Breast epithelium (tissue), 4 donors: Measurements from ENCODE around the gene PPP1R36. TPM values are rescaled to one million over a fixed set of nuclear protein-coding genes. Genes with fewer than 3 reads are reported as not detected.

Source experiments
- DNase-seq, 2 donors: peaks; one replicate each; pipeline ENCODE4 v3.0.0-alpha.2; 2019; ENCODE audit warnings: low spot score in 2 of 2
- H3K27ac ChIP-seq, 2 donors: fragments of 200-600 bp; sonication (generic) in 1 of 2; one replicate each; pipeline ENCODE4 v1.5.1; 2016 to 2019; ENCODE audit warnings: mild to moderate bottlenecking in 1 of 2
- H3K27me3 ChIP-seq, 2 donors: fragments of 200-600 bp; sonication (generic) in 1 of 2; one replicate each; pipeline versions ENCODE4 v1.5.1 to v1.6.0; 2017 to 2019; ENCODE audit warnings: control low read depth in 1 of 2, mild to moderate bottlenecking in 1 of 2
- H3K36me3 ChIP-seq: fragments of 200-600 bp; one replicate; pipeline ENCODE4 v1.5.1; 2019
- H3K4me1 ChIP-seq, 2 donors: fragments of 200-600 bp; sonication (generic); one replicate each; pipeline ENCODE4 v1.5.1; 2016 to 2019; ENCODE audit warnings: control low read depth in 1 of 2
- H3K4me3 ChIP-seq, 3 donors: fragments of 200-600 bp; sonication (generic); 1 replicate in 2 of 3; 2 replicates in 1 of 3; pipeline ENCODE4 v1.5.1; 2016 to 2019; ENCODE audit warnings: mild to moderate bottlenecking in 3 of 3, moderate library complexity in 2 of 3
- H3K9me3 ChIP-seq, 2 donors: fragments of 200-600 bp; sonication (generic) in 1 of 2; one replicate each; pipeline ENCODE4 v1.5.1; 2016 to 2019; ENCODE audit warnings: control low read depth in 1 of 2
- CTCF ChIP-seq, 3 donors: fragments of 450-650 bp; IDR thresholded peaks; one replicate each; pipeline ENCODE4 v1.5.1; 2016 to 2017; ENCODE audit warnings: antibody characterized with exemption in 3 of 3, mild to moderate bottlenecking in 3 of 3, moderate library complexity in 3 of 3
- POLR2A ChIP-seq: fragments of 450-650 bp; IDR thresholded peaks from one replicate; pipeline ENCODE4 v1.6.1; 2016; ENCODE audit warnings: antibody characterized with exemption, mild to moderate bottlenecking, moderate library complexity
- POLR2AphosphoS5 ChIP-seq, 3 donors: sonication (generic); formaldehyde crosslinking; IDR thresholded peaks; one replicate each; pipeline ENCODE4 v1.6.1; 2017; ENCODE audit warnings: antibody characterized with exemption in 3 of 3
- intact Hi-C: fragments of 100-400 bp; cut with DNase I; formaldehyde crosslinking; loops from one replicate; pipeline ENCODE4 v1.15.1; 2023; ENCODE audit warnings: low total_unique reads
- total RNA-seq, 3 donors: library from RNA; depleted of rRNA; stranded (reverse); fragments of >200 nt; gene quantifications; one replicate each; pipeline ENCODE4 v1.1.0, GENCODE V29; 2016

PPP1R36 gene
- total RNA-seq, 3 donors from 2014 or later = 2.3 to 6.4 (median 3.4) TPM

GRCh38 chr14:64502887-64503433, 46.8 kb upstream of the PPP1R36 start:
- Histone ChIP-seq H3K27me3 (no peaks in the 10 kb centered on the region), H3K27ac (peak overlapping the region; percentile 98 to 99), H3K36me3 (no peaks in the 10 kb centered on the region), H3K9me3 (no peaks in the 10 kb centered on the region), H3K4me1 (peaks cover 0 to 22% of the 10 kb centered on the region in 2 donors), H3K4me3 (peak overlapping the region; percentile 69 to 79 (median 73))
- peak in 1 of 2 donors; percentile 57 for DNase-seq
- no peak for TF ChIP-seq CTCF (IDR thresholded peaks at IDR 0.05)
- TF ChIP-seq POLR2AphosphoS5 (IDR thresholded peaks at IDR 0.05) = no peak
- no peak for TF ChIP-seq POLR2A
- intact Hi-C loops = no loop called here

- Histone ChIP-seq H3K36me3 (no peaks in the 10 kb centered on the region), H3K9me3 (no peaks in the 10 kb centered on the region), H3K4me3 (peak within 1 kb of the TSS; percentile 69 to 79 (median 73)), H3K4me1 (peaks cover 0 to 22% of the 10 kb centered on the region in 2 donors), H3K27me3 (no peaks in the 10 kb centered on the region), H3K27ac (peak within 1 kb of the TSS; percentile 98 to 99)
- peak; percentile 85 to 88 for DNase-seq
- intact Hi-C loops = loop anchor here (1.0 kb wide), 1 partner anchor 142 kb away; no protein-coding TSS in a partner anchor
- TF ChIP-seq CTCF (IDR thresholded peaks at IDR 0.05) = no peak
- TF ChIP-seq POLR2A = peak; percentile 66
- TF ChIP-seq POLR2AphosphoS5 (IDR thresholded peaks at IDR 0.05) = peak; percentile 20 to 84 (median 80)
Observed at GRCh38 chr14:64503434-64504309, 46.1 kb upstream of the PPP1R36 start, which contains the start of gene ZBTB25. ZBTB25 (minus strand) TSS chr14:64503838; CDS start chr14:64490533, 13,305 bp downstream.

- no peaks in the 10 kb centered on the region for H3K9me3 ChIP-seq
- intact Hi-C loops = loop anchor here (1.0 kb wide), 1 partner anchor 141 kb away; no protein-coding TSS in a partner anchor
- H3K36me3 ChIP-seq = no peaks in the 10 kb centered on the region
- H3K27me3 ChIP-seq = no peaks in the 10 kb centered on the region
- DNase-seq = peak; percentile 71 to 79
- TF ChIP-seq CTCF (IDR thresholded peaks at IDR 0.05) (no peak), POLR2AphosphoS5 (IDR thresholded peaks at IDR 0.05) (peak in 2 of 3 donors; percentile 25 to 29), POLR2A (peak; percentile 28)
- H3K4me3 ChIP-seq = peak within 1 kb of the TSS; percentile 69 to 79 (median 73)
- H3K4me1 ChIP-seq = peaks cover 0 to 22% of the 10 kb centered on the region in 2 donors
- peak within 1 kb of the TSS; percentile 98 to 99 for H3K27ac ChIP-seq
Observed at GRCh38 chr14:64504310-64504896, 45.4 kb upstream of the PPP1R36 start, which contains the start of gene ZBTB1. ZBTB1 (plus strand) TSS chr14:64504770; CDS start chr14:64521505, 16,735 bp downstream.

GRCh38 chr14:64504897-64505794, 44.6 kb upstream of the PPP1R36 start:
- Histone ChIP-seq H3K4me1 (peaks cover 0 to 22% of the 10 kb centered on the region in 2 donors), H3K27ac (peak overlapping the region; percentile 98 to 99), H3K4me3 (peak overlapping the region; percentile 69 to 79 (median 73)), H3K36me3 (no peaks in the 10 kb centered on the region), H3K9me3 (no peaks in the 10 kb centered on the region), H3K27me3 (no peaks in the 10 kb centered on the region)
- TF ChIP-seq POLR2AphosphoS5 (IDR thresholded peaks at IDR 0.05) = peak in 1 of 3 donors; percentile 4
- TF ChIP-seq POLR2A = no peak
- no peak for TF ChIP-seq CTCF (IDR thresholded peaks at IDR 0.05)
- peak; percentile 85 to 86 for DNase-seq
- intact Hi-C loops = loop anchor here (1.0 kb wide), 1 partner anchor 140 kb away; no protein-coding TSS in a partner anchor
